ENCODE data around the gene MYT1.
"Not testable (repeated sequence)": the region's sequence is repeated elsewhere in the genome, so short reads cannot be mapped to it uniquely, and the experiment has no call there.

Gene MYT1

DNA sequence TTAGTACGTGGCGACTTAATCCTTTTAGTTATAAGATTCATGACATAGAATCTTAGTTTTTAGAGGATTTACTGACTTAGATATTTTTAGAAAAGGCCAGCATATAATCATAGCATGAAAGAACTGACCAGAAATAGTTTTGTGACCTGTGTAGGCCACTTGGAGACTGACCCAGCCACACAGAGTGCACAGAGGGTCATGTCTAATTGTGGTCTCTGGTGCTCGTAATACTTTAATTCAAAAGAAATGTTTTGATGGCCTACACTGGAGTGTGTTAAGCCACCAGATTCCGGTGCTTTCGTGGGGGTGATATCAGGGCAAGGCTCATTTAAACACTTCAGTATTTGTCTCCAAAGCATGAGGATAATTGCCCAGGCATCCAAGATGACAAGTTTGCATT lies 102.7 kb downstream of the MYT1 start:
- DNase-seq (ENCODE audit: low read depth in 3 of 3): no peak

DNA sequence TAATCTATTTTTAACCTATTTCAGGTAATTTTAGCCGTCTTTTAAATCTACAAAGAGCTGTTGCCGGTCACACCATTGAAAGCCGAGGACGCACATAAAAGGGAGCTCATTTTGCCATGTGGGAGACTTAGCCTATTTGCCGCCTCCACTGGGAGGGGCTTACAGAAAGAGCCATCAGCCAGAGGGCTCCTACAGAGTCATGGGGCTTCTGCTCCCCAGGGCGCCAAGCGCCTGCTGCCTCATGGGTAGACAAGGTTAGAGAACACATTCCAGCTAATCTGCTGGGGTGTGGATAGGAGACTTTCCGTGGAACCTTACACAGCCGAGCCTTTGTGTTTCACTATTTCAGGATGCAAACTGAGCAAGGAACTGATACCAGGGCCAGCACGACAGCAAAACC lies 103.9 kb downstream of the MYT1 start:
- DNase-seq (ENCODE audit: low read depth in 3 of 3): no peak

DNA sequence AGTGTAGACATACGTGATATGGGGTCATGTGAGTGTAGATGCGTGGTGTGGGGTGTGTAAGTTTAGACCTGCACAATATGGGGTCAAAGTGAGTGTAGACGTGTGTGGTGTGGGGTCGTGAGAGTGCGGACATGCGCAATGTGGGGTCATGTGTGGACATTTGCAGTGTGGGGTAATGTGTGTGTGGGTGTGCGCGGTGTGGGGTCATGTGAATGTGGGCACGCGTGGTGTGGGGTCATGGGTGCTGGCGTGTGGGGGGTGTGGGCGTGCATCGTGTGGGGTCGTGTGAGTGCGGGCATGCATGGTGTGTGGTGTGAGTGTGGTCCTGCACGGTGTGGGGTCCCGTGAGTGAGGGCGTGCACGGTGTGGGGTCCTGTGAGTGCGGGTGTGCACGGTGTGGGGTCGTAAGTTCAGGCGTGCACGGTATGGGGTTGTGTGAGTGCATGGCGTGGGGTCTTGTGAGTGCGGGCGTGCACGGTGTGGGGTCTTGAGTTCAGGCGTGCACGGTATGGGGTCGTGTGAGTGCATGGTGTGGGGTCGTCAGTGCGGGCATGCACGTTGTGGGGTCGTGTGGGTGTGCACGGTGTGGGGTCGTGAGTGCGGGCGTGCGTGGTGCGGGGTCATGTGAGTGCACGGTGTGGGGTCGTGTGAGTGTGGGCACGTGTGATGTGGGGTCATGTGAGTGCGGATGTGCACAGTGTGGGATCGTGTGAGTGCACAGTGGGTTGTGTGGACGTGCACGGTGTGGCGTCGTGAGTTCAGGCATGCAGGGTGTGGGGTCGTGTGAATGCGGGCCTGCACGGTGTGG lies 105.6 kb downstream of the MYT1 start:
- no peak for DNase-seq (ENCODE audit: low read depth in 3 of 3)

DNA sequence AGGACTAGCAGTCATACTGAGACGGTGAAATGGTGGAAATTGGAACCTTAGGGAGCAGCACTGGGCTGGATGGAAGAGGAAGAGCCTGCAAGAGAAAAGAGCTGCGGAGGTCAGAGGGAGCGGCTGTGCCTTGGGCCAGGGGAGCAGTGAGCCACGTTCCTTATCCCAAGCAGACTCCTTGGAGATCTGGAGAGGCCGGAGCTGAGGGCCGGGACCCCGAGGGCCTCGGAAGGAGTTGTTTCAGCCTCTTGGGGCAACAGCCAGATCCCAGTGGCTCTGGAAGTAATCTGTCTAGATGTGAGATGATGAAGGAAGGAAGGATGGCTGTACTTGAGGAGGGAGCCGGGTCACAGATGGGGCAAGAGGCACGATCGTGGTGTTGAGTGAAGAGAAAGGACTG lies 107.4 kb downstream of the MYT1 start:
- no peak for DNase-seq (ENCODE audit: low read depth in 3 of 3)

DNA sequence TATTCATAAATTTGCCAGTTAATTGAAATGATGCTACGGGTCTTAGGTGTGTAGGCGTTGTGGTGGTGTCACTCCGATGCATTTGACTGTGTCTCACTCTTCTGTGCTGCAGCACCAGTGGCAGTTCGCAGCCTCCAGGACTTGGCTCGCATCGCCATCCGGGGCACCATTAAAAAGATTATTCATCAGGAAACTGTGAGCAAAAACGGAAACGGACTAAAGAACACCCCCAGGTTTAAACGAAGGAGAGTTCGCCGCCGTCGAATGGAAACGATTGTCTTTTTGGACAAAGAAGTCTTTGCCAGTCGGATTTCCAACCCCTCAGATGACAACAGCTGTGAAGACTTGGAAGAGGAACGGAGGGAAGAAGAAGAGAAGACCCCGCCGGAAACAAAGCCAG lies 108.9 kb downstream of the MYT1 start:
- DNase-seq (ENCODE audit: low read depth in 3 of 3): no peak

DNA sequence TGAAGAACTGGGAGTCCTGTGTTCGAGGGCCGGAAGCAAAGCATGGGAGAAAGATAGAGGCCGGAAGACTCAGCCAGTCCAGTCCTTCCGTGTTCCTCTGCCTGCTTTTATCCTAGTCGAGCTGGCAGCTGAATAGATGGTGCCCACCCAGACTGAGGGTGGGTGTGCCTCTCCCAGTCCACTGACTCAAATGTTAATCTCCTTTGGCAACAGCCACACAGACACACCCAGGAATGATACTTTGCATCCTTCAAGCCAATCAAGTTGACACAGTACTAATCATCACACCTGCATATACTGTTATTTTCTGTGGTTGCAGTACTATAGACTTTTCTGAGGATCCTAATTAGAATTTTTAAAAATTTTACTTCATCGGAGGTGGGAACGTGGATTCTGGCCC lies 112.6 kb downstream of the MYT1 start:
- no peak for DNase-seq (ENCODE audit: low read depth in 3 of 3)

DNA sequence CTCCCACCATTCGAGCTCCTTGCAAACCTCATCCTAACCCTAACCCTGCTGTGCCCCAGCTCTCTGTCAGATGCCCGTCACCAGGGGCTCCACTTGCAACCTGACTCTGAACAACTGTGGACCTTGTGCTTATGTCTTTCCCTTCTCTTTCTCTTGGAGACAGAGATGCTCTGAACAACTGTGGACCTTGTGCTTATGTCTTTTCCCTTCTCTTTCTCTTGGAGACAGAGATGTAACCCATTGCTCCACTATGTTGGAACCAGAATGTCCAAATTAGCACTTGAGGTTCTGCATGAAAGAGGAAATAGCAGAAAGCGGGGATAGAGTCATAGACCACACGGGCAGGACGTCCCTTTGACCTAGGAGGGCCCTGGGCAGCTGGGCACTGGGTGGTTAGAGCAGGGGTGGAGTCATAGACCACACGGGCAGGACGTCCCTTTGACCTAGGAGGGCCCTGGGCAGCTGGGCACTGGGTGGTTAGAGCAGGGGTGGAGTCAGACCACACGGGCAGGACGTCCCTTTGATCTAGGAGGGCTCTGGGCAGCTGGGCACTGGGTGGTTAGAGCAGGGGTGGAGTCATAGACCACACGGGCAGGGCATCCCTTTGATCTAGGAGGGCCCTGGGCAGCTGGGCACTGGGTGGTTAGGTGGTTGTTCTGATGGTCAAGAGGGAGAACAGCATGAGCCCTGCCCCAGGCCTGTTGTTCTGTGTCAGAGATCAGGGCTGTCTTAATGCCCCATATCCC lies 113.5 kb downstream of the MYT1 start:
- DNase-seq (ENCODE audit: low read depth in 3 of 3): no peak

DNA sequence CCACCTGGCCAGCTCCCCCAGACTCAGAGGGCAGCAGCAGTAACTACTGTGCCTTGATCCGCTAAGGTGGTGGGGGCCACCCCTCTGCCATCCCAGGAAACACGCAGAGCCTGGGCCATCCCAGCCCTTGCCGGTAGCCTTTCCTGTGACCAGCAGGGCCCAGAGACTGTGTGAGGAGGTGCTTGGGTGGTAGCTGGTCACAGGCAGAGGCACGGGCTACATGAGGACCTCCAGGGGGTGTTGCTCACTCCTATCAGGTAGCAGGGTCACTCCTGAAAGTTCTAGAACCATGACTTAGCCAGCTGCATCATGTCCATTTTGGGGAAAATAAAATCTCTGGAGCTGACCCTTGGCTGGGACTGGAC lies 114.0 kb downstream of the MYT1 start:
- no peak for DNase-seq (ENCODE audit: low read depth in 3 of 3)

DNA sequence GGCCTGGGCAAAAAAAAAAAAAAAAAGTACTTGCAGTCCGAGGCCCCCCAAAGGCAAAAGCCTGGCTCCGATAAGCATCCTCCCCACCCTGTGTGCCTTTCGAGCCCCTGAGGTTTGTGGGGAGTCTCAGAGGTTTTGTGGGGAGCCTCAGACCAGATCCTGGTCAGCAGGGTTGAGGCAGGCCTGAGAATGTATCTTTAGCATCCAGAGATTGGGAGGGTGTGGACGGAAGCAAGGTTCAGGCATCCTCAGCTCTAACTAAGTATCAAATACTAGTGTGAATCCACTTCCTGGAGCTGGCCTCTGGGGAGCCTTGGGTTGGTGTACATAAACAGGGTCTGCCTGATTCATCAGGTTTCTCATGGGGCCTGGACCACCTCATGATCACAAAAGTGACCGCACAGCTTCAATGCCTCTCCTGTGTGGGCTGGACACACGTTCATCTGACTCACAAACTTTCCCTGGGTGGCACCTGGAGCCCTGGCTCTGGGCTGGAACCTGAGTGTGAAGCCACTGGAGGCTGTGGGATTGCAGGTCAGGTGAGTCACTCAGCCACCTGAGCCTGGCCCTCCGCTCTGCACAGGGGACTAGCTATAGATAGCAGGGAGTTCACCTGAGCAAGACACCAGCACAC lies 115.7 kb downstream of the MYT1 start:
- DNase-seq (ENCODE audit: low read depth in 3 of 3): no peak

DNA sequence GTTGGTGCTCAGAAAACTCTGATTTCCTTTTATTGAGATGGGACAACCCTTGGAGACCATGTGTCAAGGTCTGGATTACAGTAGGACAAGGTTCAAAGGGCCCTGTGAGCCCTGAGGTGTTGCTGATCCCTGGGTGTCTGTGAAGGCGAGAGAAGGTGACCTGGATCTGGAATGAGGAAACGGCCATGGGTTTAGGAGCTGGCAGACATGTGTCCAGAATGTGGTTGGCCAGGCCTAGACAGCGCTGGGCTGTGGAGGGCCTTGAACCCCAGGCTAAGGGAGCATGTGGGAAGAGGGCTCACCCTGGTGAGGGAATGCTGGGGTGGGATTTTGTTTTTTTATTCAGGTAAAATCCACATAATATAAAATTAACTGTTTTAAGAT lies 116.2 kb downstream of the MYT1 start:
- no peak for DNase-seq (ENCODE audit: low read depth in 3 of 3)

DNA sequence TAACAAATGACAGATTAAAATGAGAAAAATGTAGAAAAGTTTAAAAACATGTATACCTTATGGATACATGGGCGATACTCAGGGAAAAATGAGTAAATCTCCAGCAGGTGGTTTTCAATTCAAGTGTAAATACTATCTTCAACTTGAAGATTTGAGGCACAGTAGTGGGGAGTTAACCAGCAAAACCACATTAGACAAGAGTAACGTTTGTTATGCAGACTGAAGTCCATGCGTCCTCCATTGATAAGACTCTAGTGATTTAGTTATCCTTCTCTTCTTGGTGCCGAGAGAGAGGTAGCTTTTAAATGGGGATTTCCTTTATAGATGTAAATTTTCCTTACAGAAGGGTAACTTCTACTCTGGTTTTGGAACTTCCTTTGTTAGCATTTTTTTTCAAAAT lies 119.4 kb downstream of the MYT1 start:
- no peak for DNase-seq (ENCODE audit: low read depth in 3 of 3)

DNA sequence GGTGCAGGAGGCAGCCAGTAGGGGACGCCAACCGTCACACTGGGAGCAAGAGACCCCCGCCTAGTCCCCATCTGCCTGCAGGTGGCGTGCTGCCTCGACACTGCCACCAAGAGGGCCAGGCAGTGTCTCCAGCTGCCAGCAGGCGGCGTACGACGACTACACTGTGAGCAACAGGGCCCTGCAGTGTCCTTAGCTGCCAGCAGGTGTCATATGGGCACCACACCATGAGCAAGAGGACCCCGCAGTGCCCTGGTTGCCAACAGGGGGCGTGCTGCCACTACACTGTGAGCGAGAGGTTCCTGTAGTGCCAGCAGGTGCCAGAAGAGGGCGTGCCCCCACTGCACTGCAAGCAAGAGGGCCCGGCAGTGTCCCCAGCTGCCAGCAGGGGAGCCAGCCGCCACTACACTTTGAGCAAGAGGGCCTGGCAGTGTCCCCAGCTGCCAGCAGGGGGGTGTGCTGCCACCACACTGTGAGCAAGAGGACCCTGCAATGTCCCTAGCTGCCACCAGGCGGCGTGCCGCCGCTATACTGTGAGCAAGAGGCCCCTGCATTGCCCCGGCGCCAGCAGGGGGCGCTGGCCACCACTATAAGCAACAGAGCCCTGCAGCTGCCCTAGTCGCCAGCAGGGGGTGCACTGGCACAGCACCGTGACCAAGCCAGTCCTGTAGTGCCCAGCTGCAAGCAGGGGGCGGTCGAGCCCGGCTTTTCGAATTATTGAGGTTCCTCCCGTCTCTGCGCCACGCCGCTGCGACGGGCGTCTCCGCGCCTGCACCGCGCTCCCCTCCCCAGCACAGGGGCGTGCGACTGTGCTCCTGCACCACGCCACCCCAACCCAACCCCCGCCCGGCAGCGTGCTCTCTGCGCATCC lies 121.6 kb downstream of the MYT1 start:
- DNase-seq (ENCODE audit: low read depth in 3 of 3): peak; percentile 24 to 62 (median 45)

DNA sequence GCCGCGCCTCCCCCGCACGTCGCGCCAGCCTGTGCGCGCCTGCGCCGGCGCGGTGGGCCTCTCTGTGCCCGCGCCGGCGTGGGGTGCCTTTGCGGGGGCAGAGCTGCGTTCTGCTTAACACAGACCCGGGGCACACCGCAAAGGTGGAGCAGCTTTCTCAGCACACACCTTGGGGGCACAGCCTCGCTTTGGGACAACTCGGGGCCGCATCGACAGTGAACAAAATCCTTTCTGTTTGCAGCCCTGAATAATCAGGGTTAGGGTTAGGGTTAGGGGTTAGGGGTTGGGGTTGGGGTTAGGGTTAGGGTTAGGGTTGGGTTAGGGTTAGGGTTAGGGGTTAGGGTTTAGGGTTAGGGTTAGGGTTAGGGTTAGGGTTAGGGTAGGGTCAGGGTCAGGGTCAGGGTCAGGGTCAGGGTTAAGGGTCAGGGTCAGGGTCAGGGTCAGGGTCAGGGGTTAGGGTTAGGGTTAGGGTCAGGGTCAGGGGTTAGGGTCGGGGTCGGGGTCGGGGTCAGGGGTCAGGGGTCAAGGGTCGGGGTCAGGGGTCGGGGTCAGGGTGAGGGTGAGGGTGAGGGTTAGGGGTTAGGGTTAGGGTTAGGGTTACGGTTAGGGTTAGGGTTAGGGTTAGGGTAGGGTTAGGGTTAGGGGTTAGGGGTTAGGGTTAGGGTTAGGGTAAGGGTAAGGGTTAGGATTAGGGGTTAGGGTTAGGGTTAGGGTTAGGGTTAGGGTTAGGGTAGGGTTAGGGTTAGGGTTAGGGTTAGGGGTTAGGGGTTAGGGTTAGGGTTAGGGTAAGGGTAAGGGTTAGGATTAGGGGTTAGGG lies 122.4 kb downstream of the MYT1 start:
- not testable (repeated sequence) for DNase-seq (ENCODE audit: low read depth in 3 of 3)

DNA sequence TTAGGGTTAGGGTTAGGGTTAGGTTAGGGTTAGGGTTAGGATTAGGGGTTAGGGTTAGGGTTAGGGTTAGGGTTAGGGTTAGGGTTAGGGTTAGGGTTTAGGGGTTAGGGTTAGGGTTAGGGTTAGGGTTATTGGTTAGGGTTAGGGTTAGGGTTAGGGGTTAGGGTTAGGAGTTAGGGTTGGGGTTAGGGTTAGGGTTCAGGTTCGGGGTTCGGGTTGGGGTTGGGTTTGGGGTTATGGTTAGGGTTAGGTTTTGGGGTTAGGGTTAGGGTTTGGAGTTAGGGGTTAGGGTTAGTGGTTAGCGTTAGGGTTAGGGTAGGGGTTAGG lies 123.0 kb downstream of the MYT1 start:
- not testable (repeated sequence) for DNase-seq (ENCODE audit: low read depth in 3 of 3)
